Loucy (cell line): Measurements from ENCODE around the gene FBXW12.

Experiments
- H2AFZ ChIP-seq: fragments of 200-600 bp; sonication (generic); 2 replicates; pipeline ENCODE4 v1.6.0; 2016; ENCODE audit warnings: antibody characterized with exemption, mild to moderate bottlenecking, low read length, moderate library complexity
- H3F3A ChIP-seq: fragments of 200-600 bp; 2 replicates; pipeline ENCODE4 v1.6.0; 2016; ENCODE audit warnings: antibody characterized with exemption, low read depth, mild to moderate bottlenecking
- H3K27me3 ChIP-seq: fragments of 200-600 bp; sonication (generic); 2 replicates; pipeline ENCODE4 v1.6.1; 2014; ENCODE audit warnings: low read length, mild to moderate bottlenecking; ENCODE audit not compliant: insufficient read depth, poor library complexity, severe bottlenecking
- H3K36me3 ChIP-seq: fragments of 200-600 bp; sonication (generic); 2 replicates; pipeline ENCODE4 v1.6.1; 2016; ENCODE audit warnings: low read length; ENCODE audit not compliant: insufficient read depth
- H3K4me1 ChIP-seq: fragments of 200-600 bp; sonication (generic); 2 replicates; pipeline ENCODE4 v1.5.1; 2014; ENCODE audit warnings: low read length, mild to moderate bottlenecking; ENCODE audit not compliant: insufficient read depth, poor library complexity, severe bottlenecking
- H3K4me2 ChIP-seq: fragments of 200-600 bp; sonication (generic); 2 replicates; pipeline ENCODE4 v1.6.0; 2014; ENCODE audit warnings: antibody characterized with exemption, low read length, low read depth, mild to moderate bottlenecking; ENCODE audit not compliant: poor library complexity, severe bottlenecking
- H3K4me3 ChIP-seq: fragments of 200-600 bp; sonication (generic); 2 replicates; pipeline ENCODE4 v1.5.1; 2014; ENCODE audit warnings: low read length, mild to moderate bottlenecking, mixed read lengths; ENCODE audit not compliant: poor library complexity, severe bottlenecking
- H3K79me2 ChIP-seq: fragments of 200-600 bp; sonication (generic); 2 replicates; pipeline ENCODE4 v1.6.1; 2014; ENCODE audit warnings: low read length; ENCODE audit not compliant: insufficient read depth
- H3K9ac ChIP-seq: fragments of 200-600 bp; sonication (generic); 2 replicates; pipeline ENCODE4 v1.6.0; 2014; ENCODE audit warnings: mild to moderate bottlenecking, low read depth, low read length, moderate library complexity; ENCODE audit not compliant: poor library complexity, severe bottlenecking
- H3K9me2 ChIP-seq: fragments of 200-600 bp; sonication (generic); replicated peaks from 2 replicates; pipeline ENCODE4 v1.6.1; 2016; ENCODE audit warnings: low read depth, low read length, mixed read lengths
- H3K9me3 ChIP-seq: fragments of 200-600 bp; sonication (generic); 2 replicates; pipeline ENCODE4 v1.6.1; 2014; ENCODE audit warnings: mild to moderate bottlenecking, antibody characterized with exemption, low read length, low read depth; ENCODE audit not compliant: insufficient read depth
- H4K20me1 ChIP-seq: fragments of 200-600 bp; sonication (generic); 2 replicates; pipeline ENCODE4 v1.6.0; 2014; ENCODE audit warnings: antibody characterized with exemption, low read length, mild to moderate bottlenecking; ENCODE audit not compliant: insufficient read depth, poor library complexity, severe bottlenecking
- EZH2phosphoT487 ChIP-seq: fragments of 200-600 bp; IDR thresholded peaks from 2 replicates; pipeline ENCODE4 v1.6.1; 2018; ENCODE audit warnings: antibody characterized with exemption, mild to moderate bottlenecking, moderate library complexity, borderline replicate concordance
- TF ChIP-seq, protein P1 (sequence below): fragments of 200-600 bp; sonication (generic); conservative IDR thresholded peaks from 2 replicates; pipeline ENCODE4 v1.5.1; 2014; ENCODE audit warnings: mild to moderate bottlenecking, antibody characterized with exemption, low read length

The FBXW12 gene

DNA sequence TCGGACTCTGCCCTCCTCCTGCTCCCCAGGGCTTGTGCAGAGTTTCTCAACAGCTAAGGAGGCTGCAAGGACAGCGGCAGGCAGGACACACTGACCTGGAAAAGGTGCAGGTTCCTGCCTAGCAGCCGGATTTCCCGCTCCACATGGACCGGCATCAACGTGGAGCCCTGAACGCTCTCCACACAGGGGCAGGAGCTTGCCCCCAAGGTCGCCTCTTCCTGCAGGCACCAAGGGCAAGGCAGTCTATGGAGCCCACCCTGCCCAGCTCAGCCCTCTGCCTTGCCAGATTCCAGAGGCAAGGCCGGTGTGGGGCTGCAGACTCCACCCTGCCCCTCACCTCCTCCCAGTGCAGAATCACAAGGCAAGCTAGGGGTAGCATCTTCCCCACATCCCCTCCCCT lies 47.1 kb downstream of the FBXW12 start:
- no peaks in the 10 kb centered on the region for H3K9me2 ChIP-seq
- peaks cover 54% of the 10 kb centered on the region; the same call in 1 of the 2 replicates for H3K36me3 ChIP-seq
- H3K4me3 ChIP-seq: no peak overlapping the region
- no peaks in the 10 kb centered on the region for H3K9me3 ChIP-seq
- no peaks in the 10 kb centered on the region for H3K27me3 ChIP-seq
- H2AFZ ChIP-seq: no peak overlapping the region
- H4K20me1 ChIP-seq: peaks cover 12% of the 10 kb centered on the region
- H3K79me2 ChIP-seq: peaks cover 26% of the 10 kb centered on the region; the same call in 1 of the 2 replicates
- H3K9ac ChIP-seq: no peak overlapping the region
- H3F3A ChIP-seq: no peaks in the 10 kb centered on the region
- TF ChIP-seq, protein P1, sequence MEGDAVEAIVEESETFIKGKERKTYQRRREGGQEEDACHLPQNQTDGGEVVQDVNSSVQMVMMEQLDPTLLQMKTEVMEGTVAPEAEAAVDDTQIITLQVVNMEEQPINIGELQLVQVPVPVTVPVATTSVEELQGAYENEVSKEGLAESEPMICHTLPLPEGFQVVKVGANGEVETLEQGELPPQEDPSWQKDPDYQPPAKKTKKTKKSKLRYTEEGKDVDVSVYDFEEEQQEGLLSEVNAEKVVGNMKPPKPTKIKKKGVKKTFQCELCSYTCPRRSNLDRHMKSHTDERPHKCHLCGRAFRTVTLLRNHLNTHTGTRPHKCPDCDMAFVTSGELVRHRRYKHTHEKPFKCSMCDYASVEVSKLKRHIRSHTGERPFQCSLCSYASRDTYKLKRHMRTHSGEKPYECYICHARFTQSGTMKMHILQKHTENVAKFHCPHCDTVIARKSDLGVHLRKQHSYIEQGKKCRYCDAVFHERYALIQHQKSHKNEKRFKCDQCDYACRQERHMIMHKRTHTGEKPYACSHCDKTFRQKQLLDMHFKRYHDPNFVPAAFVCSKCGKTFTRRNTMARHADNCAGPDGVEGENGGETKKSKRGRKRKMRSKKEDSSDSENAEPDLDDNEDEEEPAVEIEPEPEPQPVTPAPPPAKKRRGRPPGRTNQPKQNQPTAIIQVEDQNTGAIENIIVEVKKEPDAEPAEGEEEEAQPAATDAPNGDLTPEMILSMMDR: no peak
- TF ChIP-seq EZH2phosphoT487: no peak
- H3K4me1 ChIP-seq: no peaks in the 10 kb centered on the region
- H3K4me2 ChIP-seq: no peak overlapping the region

DNA sequence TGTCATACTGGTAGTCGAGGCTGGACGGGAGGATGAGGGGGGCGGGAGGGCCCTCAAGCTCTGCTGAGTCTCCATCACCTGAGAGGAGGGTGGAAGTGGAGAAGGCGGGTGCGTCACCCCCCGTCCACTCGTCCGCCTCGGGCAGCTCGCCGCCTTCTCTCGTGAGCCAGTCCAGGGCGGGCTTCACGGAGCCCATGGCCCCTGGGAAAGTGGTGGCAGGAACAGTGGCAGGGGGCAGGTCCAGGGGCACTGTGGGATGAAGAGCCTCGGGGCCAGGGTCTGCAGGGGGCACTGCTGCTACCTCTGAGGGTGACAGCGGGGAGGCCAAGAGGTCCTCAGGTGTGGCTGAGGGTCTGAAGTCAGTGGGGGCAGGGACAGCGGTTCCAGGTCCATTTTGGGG lies 47.6 kb downstream of the FBXW12 start:
- no peak overlapping the region for H3K4me2 ChIP-seq
- H3K9ac ChIP-seq: no peak overlapping the region
- no peak for TF ChIP-seq EZH2phosphoT487
- TF ChIP-seq, protein P1: no peak
- H3K4me1 ChIP-seq: no peaks in the 10 kb centered on the region
- no peaks in the 10 kb centered on the region for H3F3A ChIP-seq
- H4K20me1 ChIP-seq: peaks cover 12% of the 10 kb centered on the region
- no peaks in the 10 kb centered on the region for H3K27me3 ChIP-seq
- H3K9me3 ChIP-seq: no peaks in the 10 kb centered on the region
- peaks cover 49% of the 10 kb centered on the region; the same call in 1 of the 2 replicates for H3K36me3 ChIP-seq
- no peak overlapping the region for H2AFZ ChIP-seq
- H3K9me2 ChIP-seq: no peaks in the 10 kb centered on the region
- H3K4me3 ChIP-seq: no peak overlapping the region
- H3K79me2 ChIP-seq: peaks cover 30% of the 10 kb centered on the region; the same call in 1 of the 2 replicates

DNA sequence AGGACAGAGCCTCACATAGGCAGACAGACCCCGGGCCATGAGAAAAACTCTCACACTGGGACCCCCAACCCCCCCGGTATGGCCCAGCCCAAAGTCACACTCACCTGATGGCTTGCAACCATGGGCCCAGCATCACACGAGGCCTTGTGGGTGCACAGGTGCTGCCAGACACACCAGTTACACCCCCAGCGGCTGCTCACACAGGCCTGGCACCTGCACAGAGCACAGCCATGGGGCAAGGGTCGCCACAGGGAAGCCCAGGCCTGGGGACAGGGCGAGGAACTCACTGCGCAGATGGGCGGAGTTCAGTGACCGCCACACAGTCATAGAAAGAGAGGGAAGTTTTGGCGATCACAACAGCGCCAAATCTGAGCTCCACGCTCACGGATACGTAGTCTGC lies 48.5 kb downstream of the FBXW12 start:
- H4K20me1 ChIP-seq: peaks cover 12% of the 10 kb centered on the region

More for the DNA sequence above, 48.5 kb downstream of the FBXW12 start:
- H3K36me3 ChIP-seq: peaks cover 39% of the 10 kb centered on the region; the same call in 1 of the 2 replicates
- H3K9me3 ChIP-seq: no peaks in the 10 kb centered on the region
- no peak overlapping the region for H3K4me3 ChIP-seq
- no peak overlapping the region for H3K4me2 ChIP-seq
- H3K9me2 ChIP-seq: no peaks in the 10 kb centered on the region
- H2AFZ ChIP-seq: no peak overlapping the region
- H3F3A ChIP-seq: no peaks in the 10 kb centered on the region
- TF ChIP-seq, protein P1: no peak
- H3K79me2 ChIP-seq: peaks cover 40% of the 10 kb centered on the region
- H3K9ac ChIP-seq: no peak overlapping the region
- H3K4me1 ChIP-seq: peaks cover 9% of the 10 kb centered on the region
- no peaks in the 10 kb centered on the region for H3K27me3 ChIP-seq
